ENCODE measurements around the gene LDLRAD1. TPM values are rescaled to one million over a fixed set of nuclear protein-coding genes. Genes with fewer than 3 reads are reported as not detected.

Gene LDLRAD1
- total and polyA plus RNA-seq, 2 of the 13 experiments (the other 11 are each of a cell fraction or from before 2014, with no cell fraction given), result 2.5 to 14.0 TPM

- TF ChIP-seq SNAPC4 (CRISPR knock-in tag; IDR thresholded peaks at IDR 0.05) (no peak), ZNF350 (CRISPR knock-in tag; IDR thresholded peaks at IDR 0.05; ENCODE audit: borderline replicate concordance, low read depth) (peak; percentile 53; the same call in 1 of the 2 replicates), SKIL (CRISPR knock-in tag; IDR thresholded peaks at IDR 0.05; ENCODE audit: borderline replicate concordance) (peak; percentile 60; the same call in 1 of the 2 replicates), ELF4 (CRISPR knock-in tag; IDR thresholded peaks at IDR 0.05; ENCODE audit: borderline replicate concordance) (no peak), TFE3 (CRISPR knock-in tag; IDR thresholded peaks at IDR 0.05) (peak; percentile 36; the same call in 1 of the 2 replicates), ZMYM3 (CRISPR knock-in tag; IDR thresholded peaks at IDR 0.05) (peak; percentile 99), ZSCAN22 (CRISPR knock-in tag; IDR thresholded peaks at IDR 0.05) (no peak), SALL1 (CRISPR knock-in tag; IDR thresholded peaks at IDR 0.05) (peak; percentile 54; the same call in 1 of the 2 replicates), FOXK1 (CRISPR knock-in tag; IDR thresholded peaks at IDR 0.05; ENCODE audit: borderline replicate concordance, low read depth) (peak; percentile 79; the same call in 1 of the 2 replicates), ZNF562 (CRISPR knock-in tag; IDR thresholded peaks at IDR 0.05; ENCODE audit: borderline replicate concordance) (no peak), RBFOX2 (IDR thresholded peaks at IDR 0.05; ENCODE audit: low read depth, low read length) (0 out of 2 replicates have a peak, but pooled peaks have one; percentile 28), ESRRA (CRISPR knock-in tag; IDR thresholded peaks at IDR 0.05; ENCODE audit: low read depth) (0 out of 2 replicates have a peak, but pooled peaks have one; percentile 62), KLF9 (CRISPR knock-in tag; IDR thresholded peaks at IDR 0.05; ENCODE audit: low read depth) (no peak), ZKSCAN1 (IDR thresholded peaks at IDR 0.05; ENCODE audit: low read length) (peak; percentile 99), ZNF761 (CRISPR knock-in tag; conservative IDR thresholded peaks at IDR 0.05) (0 out of 2 replicates have a peak, but pooled peaks have one; percentile 23), IRF9 (CRISPR knock-in tag; IDR thresholded peaks at IDR 0.05; ENCODE audit: borderline replicate concordance) (no peak), CREM (IDR thresholded peaks at IDR 0.05) (no peak; the same call in 1 of the 2 replicates), CREM (CRISPR knock-in tag; IDR thresholded peaks at IDR 0.05) (no peak), ZNF256 (CRISPR knock-in tag; conservative IDR thresholded peaks at IDR 0.05) (no peak)
Measured at GRCh38 chr1:54016343-54017282, 1.4 kb downstream of the LDLRAD1 start (continued).

Data from HepG2 (cell line).